Cerebellar nuclear complex (tissue), 1 donor: ENCODE data around the gene FAM110C.
"Not testable (repeated sequence)": the region's sequence is repeated elsewhere in the genome, so short reads cannot be mapped to it uniquely, and the experiment has no call there.

Experiments used
- DNase-seq, 2 experiments: peaks; one replicate each; lab custom pipeline; 2025; lab: John Stamatoyannopoulos, UW

Gene FAM110C

DNA sequence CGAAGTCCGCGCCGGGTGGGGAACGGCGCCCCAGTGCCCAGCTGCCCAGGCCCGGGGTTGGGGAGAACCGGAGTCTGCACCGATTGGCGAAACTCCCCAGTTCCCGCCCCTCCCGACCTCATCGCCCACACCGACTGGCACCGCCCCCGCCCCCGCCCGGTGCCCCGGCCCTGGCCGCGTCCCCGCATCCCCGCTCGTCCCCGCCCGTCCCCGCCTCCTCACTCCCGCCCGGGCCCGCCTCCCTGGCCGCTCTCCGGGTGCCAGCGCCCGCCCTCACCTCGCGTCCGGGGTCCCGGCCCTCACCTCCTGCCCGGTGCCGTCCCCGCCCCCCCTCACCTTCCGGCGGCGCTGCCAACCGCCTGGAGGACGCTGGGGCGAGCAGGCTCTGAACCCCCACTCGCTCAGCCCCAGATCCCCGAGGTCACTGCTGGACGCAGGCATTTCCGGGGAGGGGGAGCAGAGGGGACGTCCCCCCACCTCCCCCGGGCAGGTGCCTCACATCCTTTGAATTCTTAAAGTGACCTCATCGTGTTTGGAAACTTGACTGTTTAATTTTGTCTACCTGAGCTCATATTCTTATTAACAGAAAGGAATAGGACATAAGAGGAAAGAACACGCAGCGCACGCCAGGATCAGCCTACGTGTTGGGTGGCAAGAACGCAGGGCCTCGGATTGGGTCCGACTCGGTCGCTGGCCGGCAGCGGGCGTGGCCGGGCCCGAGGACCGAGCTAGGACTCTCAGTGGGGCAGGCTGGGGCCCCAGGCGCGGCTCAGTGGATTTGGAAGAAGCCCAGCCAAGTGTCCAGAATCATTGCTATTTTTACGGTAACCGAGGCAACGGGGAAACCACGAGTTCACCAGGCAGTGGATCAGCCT lies at the start of gene FAM110C:
Gene FAM110C (minus strand): TSS at position 35 of the 875 bp plus-strand sequence. CDS start 120 bp downstream, outside the sequence.
- no peak for DNase-seq

- DNase-seq: no peak
These were observed 46.0 kb upstream of the FAM110C start for GRCh38 chr2:92326-92725.

DNA sequence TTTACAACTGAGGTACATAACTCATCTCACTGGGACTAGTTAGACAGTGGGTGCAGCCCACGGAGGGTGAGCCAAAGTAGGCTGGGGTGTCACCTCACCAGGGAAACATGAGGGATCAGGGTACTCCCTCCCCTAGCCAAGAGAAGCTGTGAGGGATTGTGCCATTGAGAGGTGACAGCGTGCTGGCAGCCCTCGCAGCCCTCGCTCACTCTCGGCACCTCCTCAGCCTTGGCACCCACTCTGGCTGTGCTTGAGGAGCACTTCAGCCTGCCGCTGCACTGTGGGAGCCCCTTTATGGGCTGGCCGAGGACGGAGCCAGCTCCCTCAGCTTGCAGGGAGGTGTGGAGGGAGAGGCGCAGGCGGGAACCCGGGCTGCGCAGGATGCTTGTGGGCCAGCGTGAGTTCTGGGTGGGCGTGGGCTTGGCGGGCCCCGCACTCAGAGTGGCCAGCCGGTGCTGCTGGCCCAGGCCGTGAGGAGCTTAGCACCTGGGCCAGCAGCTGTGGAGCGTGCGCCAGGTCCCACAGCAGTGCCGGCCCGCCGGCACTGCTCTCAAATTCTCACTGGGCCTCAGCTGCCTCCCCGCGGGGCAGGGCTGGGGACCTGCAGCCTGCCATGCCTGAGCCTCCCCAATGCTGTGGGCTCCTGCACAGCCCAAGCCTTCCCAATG lies 44.5 kb upstream of the FAM110C start:
- no peak for DNase-seq

- DNase-seq: no peak
These were observed 39.5 kb upstream of the FAM110C start for GRCh38 chr2:85761-86160.

DNA sequence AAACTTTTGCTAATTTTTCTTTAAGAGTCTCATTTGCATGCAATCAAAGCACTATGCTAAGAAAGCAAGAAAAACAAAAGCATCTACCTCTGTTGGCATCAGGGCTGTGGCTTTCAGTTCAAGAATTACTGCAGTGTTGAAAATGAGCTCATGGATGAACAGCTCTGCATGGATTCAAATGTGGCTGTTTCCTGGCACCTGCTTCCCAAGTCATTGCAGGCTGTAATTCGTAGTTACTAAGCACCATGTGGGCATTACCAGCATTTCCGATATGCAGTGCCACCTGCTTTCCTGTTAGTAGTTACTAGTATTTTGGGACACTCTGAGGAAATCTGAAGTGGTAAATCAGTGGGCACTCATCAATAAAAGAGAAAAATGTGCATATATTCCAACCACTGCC lies 37.8 kb upstream of the FAM110C start:
- DNase-seq: no peak

GRCh38 chr2:80971-81736 lies 34.8 kb upstream of the FAM110C start:
- no peak for DNase-seq

DNA sequence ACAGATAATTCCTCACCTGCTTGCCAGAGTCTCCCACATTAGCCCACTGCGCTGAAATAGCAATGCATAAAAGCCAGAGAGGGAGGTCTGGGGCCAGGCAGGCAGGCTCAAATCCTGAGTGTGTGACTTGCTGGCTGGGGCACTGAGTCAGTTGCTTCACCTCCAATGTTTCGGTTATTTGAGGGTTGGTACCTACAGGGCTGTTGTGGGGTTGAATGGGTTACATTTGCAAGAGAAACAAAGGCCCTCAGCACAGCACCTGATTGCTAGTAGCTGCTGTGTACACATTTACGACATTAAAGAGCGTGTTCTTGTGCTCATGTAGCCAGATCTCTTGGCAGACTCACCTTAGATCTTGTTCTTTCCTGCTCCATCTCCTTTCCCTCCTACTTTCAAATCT lies 34.1 kb upstream of the FAM110C start:
- no peak for DNase-seq

DNA sequence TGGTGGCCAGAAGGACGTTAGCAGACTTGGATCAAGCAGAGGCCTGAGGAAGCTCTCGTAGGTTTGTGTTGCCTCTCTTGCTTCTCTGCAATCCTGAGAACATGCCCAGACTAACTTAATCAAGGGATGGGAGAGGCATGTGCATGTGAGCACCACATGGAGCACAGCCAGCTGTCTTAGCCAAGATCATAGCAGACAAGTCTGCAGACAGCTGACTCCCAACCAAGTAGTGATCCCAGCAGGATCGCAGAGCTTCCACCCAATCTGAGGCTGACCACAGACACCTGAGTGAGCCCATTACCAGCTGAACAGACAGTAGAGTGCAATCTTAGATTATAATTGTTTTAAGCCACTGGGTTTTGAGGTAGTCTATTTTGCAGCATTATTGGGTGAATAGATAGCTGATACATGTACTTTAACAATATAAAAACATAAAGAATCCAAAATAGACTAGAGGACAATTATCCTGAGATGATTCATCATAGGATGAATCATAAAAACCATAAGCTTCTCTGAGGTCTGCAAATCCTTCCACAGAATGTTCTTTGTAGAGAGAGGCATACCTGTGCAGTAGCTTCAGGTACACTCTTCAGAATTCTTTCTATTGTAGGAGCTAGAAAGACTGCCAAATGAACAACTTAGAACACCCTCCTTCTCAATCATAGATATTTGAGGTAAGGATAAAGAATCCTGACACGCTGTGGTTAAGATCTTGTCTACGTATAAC lies 25.2 kb upstream of the FAM110C start:
- DNase-seq: no peak

- DNase-seq: no peak
These were observed 23.4 kb upstream of the FAM110C start for GRCh38 chr2:69366-70344.

DNA sequence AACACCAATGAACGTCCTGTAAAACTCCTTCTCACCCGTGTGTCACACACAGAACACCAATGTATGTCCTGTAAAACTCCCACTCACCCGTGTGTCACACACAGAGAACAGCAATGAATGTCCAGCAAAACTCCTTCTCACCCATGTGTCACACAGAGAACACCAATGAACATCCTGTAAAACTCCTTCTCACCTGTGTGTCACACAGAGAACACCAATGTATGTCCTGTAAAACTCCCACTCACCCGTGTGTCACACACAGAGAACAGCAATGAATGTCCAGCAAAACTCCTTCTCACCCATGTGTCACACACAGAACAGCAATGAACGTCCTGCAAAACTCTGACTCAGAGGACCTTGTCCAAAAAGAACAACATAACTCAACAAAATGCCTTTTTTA lies 22.3 kb upstream of the FAM110C start:
- DNase-seq: not testable (repeated sequence)

- no peak for DNase-seq
These were observed 20.5 kb upstream of the FAM110C start for GRCh38 chr2:66853-67252.

DNA sequence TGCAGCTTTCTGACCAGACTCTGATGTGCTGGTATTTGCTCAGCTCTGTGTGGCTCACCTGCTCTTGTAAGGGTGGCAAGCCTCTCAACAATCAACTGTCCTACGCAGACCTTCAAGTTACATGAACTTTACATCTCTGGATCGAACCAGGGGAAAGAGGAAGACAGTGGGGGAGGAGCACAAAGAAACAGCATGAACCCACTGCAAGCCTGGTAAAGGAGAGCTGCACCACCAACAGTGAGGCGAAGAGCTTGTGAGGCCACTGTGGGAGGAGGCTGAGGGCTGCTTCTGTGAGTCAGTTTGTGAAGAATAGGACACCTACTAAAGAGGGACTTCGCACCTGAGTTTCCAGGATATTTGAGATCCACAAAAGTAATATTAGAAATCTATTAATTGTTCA lies 18.8 kb upstream of the FAM110C start:
- DNase-seq: no peak

DNA sequence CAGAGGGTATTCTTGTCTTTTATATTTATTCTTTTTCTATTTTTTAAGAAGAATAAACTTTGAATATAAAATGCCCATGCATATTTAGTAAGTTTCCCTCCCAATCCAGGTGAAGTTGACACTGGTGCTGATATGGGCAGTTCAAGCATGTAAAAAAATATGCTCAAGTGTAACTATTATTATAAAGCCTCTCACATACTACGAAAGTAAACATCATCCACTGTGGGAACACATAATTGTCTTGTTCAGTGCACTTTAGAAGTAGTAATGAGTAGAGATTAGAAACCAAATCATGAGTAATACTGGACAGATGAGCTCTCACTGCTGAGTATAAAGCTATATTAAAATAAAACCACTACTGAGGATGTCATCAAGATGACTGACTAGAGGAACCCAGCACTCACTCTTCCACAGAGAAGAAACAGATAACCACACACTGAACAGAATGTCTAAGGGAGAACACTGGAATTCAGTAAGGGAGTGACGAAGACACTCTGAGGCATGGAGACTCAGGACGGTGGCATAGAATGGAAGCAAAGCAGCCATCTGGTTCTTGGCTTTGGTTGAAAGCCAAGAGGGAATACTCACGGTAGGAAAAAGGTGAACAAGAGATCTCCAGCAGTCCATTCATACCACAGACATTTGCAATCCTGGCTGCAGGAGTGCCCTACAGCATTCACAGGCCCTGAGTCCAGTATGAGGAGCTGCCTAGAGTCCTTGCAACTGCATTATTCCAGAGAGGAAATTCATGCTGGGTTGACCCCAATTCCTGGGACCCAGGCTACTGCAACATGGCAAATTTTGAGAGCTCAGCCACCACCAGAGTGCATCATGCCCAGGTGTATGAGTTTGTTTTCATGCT lies 9.5 kb upstream of the FAM110C start:
- no peak for DNase-seq

GRCh38 chr2:51613-52012 lies 5.3 kb upstream of the FAM110C start:
- no peak for DNase-seq

DNA sequence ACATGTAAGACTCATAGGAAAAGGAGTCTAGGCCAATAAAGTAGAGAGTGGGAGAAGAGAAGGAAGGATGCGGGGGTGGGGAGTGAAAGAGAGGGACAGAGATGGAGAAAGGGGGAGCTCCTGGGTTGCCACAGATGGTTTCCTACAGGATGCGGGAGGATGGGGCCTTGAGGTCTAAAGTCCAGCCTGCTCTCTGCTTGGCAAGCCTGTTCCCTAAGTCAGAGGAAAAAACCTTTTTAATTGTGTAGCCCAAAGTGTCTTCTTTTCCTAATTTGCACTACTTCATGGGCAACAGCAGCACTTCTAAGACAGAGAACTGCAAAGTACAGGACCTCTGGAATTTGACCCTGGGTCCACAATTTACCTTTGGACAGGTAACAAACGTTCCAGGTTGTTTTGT lies 1.4 kb upstream of the FAM110C start:
- no peak for DNase-seq

DNA sequence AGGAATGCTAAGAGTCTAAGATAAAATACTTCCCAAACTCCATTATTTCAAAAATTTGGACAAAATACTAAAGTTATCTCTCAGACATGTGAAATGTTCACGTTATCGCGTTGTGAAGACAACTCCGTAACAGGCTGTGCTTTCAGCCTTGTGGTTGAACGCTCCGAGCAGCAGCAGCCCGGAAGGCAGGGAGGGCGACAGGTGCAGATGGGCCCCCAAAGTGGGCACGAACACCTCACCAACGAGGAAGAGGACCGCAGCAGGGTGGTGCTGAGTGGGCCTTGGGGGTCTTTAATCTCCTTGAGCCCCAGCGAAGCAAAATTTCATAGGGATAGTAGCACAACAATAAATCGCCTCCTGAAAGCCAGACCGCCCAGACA lies 1.0 kb upstream of the FAM110C start:
- no peak for DNase-seq

GRCh38 chr2:46131-46470 lies 204 bp downstream of the FAM110C start:
- no peak for DNase-seq

DNA sequence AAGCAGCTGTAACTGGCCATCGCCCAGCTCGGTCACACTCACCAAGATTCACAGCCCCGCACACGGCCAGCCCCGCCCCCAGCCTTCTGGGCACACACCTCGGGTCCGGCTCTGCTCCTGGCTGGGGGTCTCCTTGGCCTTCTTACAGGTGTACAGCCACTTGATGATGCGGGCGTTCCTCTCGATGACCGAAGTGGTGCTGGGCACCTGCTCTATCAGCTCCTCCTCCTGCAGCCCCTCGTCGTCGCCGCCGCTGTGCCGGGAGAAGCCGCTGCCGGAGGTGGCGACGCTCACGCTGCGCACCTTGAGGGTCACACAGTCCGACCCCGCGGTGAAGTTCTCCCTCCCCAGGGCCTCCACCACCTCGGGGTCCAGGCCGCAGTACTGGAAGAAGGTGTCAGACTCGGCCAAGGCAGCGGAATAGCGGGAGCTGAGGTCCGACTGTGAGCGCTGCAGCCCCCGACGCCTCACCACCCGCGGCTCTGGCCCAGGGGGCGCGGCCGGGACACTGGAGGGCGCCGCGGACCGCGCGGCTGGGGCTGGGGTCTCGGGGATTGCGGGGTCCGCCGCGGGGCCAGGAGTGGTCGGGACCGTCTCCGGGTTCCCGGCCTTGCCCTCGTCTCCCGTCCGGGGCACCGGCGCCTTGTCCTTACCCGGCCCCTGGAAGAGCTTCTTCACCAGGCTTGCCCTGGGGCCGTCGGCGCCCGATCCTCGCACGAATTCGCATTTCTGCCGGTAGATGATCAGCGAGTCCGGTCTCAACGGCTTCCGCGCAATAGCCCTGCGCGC lies 769 bp downstream of the FAM110C start:
- DNase-seq: no peak

DNA sequence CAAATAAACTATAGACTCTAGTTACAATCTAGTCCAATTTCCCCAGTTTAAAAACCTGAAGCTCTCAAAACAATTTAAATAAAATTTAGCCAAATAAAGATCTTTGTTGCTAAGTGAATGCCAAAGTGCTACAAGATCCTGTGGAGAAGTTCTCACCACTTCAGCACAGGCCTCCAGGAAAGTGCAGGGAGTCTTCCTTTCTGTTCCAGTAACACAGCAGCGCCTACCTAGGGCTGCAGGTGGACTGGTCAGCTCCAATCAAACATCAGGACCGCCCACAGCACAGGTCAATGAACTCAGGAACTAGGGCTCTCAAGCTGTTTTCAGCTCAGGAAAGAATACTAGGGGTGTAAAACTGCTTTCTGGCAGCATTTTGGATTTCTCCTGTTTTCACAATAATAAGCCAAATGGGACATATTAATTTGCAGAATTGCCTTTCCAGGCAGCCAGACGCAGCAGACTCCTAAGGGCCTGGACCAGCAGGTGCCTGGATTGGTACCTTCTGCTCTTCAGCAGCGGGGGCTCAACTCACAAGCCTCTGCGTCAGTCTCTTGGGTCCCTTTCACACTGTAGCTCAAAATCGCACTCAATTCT lies 1.5 kb downstream of the FAM110C start:
- no peak for DNase-seq
